GM12878 (cell line): Measurements from ENCODE around the gene RAP1GAP2. TPM values are rescaled to one million over a fixed set of nuclear protein-coding genes. Genes with fewer than 3 reads are reported as not detected.

Source experiments
- BRCA1 ChIP-seq: IDR thresholded peaks from 2 replicates; pipeline ENCODE4 v1.6.1; 2011; ENCODE audit warnings: low read depth, low read length, improper control_type of control experiment
- DPF2 ChIP-seq: fragments of 450-650 bp; IDR thresholded peaks from 2 replicates; pipeline ENCODE4 v1.6.1; 2017; ENCODE audit warnings: mild to moderate bottlenecking
- EED ChIP-seq: sonication (generic); IDR thresholded peaks from 2 replicates; pipeline ENCODE4 v1.6.1; 2016; ENCODE audit warnings: antibody characterized with exemption, low read depth
- EGR1 ChIP-seq, 2 experiments: IDR thresholded peaks; 1 replicate in 1 of 2; 2 replicates in 1 of 2; pipeline ENCODE4 v1.6.1; 2011 to 2012; ENCODE audit warnings: low read depth in 2 of 2, low read length in 2 of 2, borderline replicate concordance in 1 of 2, mild to moderate bottlenecking in 1 of 2, moderate library complexity in 1 of 2
- IKZF1 ChIP-seq: fragments of 450-650 bp; conservative IDR thresholded peaks from 2 replicates; pipeline ENCODE4 v1.6.1; 2017; ENCODE audit warnings: antibody characterized with exemption, mild to moderate bottlenecking
- LARP7 ChIP-seq: fragments of 450-650 bp; IDR thresholded peaks from 2 replicates; pipeline ENCODE4 v1.6.1; 2017; ENCODE audit warnings: mild to moderate bottlenecking
- MYB ChIP-seq: fragments of 150-350 bp; IDR thresholded peaks from 2 replicates; pipeline ENCODE4 v1.6.1; 2014; ENCODE audit warnings: mild to moderate bottlenecking, low read depth, low read length, borderline replicate concordance
- NKRF ChIP-seq: fragments of 450-650 bp; conservative IDR thresholded peaks from 2 replicates; pipeline ENCODE4 v1.6.1; 2017; ENCODE audit warnings: mild to moderate bottlenecking, moderate library complexity
- POLR2A ChIP-seq: IDR thresholded peaks from 2 replicates; pipeline ENCODE4 v1.6.1; 2011; ENCODE audit warnings: low read depth, mild to moderate bottlenecking, low read length
- RCOR1 ChIP-seq: conservative IDR thresholded peaks from 2 replicates; pipeline ENCODE4 v1.6.1; 2012; ENCODE audit warnings: low read depth, low read length, improper control_type of control experiment
- SPI1 ChIP-seq: IDR thresholded peaks from 2 replicates; pipeline ENCODE4 v1.6.1; 2011; ENCODE audit warnings: low read depth, mild to moderate bottlenecking, low read length, moderate library complexity, borderline replicate concordance; ENCODE audit not compliant: insufficient read depth
- SREBF2 ChIP-seq: IDR thresholded peaks from 2 replicates; pipeline ENCODE4 v1.6.1; 2012; ENCODE audit warnings: mild to moderate bottlenecking, low read length
- ZBTB4 ChIP-seq: fragments of 450-650 bp; formaldehyde crosslinking; IDR thresholded peaks from 2 replicates; pipeline ENCODE4 v1.4.0; 2022; ENCODE audit warnings: mild to moderate bottlenecking, moderate library complexity
- ZBTB40 ChIP-seq: fragments of 450-650 bp; IDR thresholded peaks from 2 replicates; pipeline ENCODE4 v1.6.1; 2016; ENCODE audit warnings: mild to moderate bottlenecking, moderate library complexity, borderline replicate concordance
- ZNF217 ChIP-seq: fragments of 450-650 bp; IDR thresholded peaks from 2 replicates; pipeline ENCODE4 v1.6.1; 2017; ENCODE audit warnings: antibody characterized with exemption, mild to moderate bottlenecking
- polyA plus RNA-seq, 11 experiments: library from polyadenylated mRNA; depleted of rRNA in 4 of 11; unstranded in 6 of 11; stranded (reverse) in 5 of 11; fragments of >200 nt; fragmentation: Nextera tagmentation in 4 of 11; fragmentation: Illumina TruSeq in 1 of 11; extraction: Ambion mirVana in 4 of 11; extraction: Trizol in 1 of 11; gene quantifications; 1 replicate in 1 of 11; 2 replicates in 10 of 11; pipeline versions ENCODE4 v1.2.1 to v1.2.3, GENCODE V29; 2011 to 2016; ENCODE audit warnings: inconsistent platforms in 2 of 11, missing spikeins in 2 of 11, low read depth in 1 of 11
- total RNA-seq, 4 experiments: library from RNA; depleted of rRNA in 3 of 4; stranded (reverse); fragments of >200 nt in 3 of 4; fragmentation: Illumina TruSeq in 1 of 4; extraction: Trizol in 1 of 4; gene quantifications; 2 replicates each; pipeline versions ENCODE4 v1.2.1 to v1.2.3, GENCODE V29; 2013 to 2021
- TF ChIP-seq, protein P1 (sequence below), 3 experiments: IDR thresholded peaks in 2 of 3; conservative IDR thresholded peaks in 1 of 3; 2 replicates each; pipeline ENCODE4 v1.5.1; 2011; ENCODE audit warnings: low read depth in 3 of 3, low read length in 3 of 3, mild to moderate bottlenecking in 3 of 3, control low read depth in 2 of 3, moderate library complexity in 2 of 3, inconsistent platforms in 1 of 3, mixed read lengths in 1 of 3; ENCODE audit not compliant: control insufficient read depth in 2 of 3, insufficient read depth in 1 of 3; ENCODE audit errors: extremely low read depth in 1 of 3

Gene RAP1GAP2
- total and polyA plus RNA-seq, 10 of the 15 experiments (the other 5 are each of a cell fraction or from before 2014, with no cell fraction given), result 0.03 to 0.95 (median 0.49) TPM; not detected in 2

DNA sequence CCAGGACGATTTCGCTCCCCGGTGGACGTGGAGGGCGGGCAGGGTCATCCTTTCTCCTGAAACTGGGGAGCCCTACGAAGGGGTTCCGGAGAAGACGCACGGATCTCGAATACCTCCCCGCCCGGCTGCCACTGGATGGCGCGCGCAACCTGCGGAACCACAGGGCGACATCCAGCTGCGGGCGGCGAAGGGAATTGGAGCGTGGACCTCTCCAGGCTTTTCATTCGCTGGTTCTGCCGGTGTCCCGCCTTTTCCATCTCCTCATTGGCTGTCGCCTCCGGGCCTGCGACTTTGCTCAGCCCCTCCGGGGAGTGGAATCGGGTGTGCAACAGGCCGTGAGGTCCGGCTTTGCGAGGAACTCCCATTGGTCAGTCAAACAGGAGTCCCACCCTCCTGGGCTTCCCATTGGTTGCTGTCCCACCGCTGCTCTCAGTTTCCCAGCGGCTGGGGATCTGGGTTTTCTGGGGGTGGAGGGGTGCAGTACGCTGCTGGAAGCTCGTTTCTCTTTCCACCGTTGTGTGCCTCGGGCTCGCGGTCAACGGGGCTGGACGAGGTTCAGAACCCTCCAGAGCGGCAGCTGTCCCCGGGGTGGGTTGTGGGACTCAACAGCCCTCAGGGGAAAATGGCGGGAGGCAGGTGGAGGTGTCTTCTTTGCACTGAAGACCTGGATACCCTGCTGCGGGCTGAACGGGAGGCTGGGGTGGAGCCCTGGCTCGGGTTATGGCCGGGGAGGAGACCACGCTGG, 252.7 kb downstream of the RAP1GAP2 start (continued):
- TF ChIP-seq BRCA1 (no peak), POLR2A (peak; percentile 55), MYB (no peak), ZBTB40 (peak; percentile 54; the same call in 1 of the 2 replicates), ZBTB4 (no peak), EED (0 out of 2 replicates have a peak, but pooled peaks have one; percentile 32), EGR1 (IDR thresholded peaks at IDR 0.05; ENCODE audit: borderline replicate concordance in 1 of 2, low read depth in 2 of 2, low read length in 2 of 2) (no peak), NKRF (no peak), SPI1 (no peak), IKZF1 (no peak), LARP7 (no peak), ZNF217 (no peak), RCOR1 (no peak), DPF2 (no peak), SREBF2 (no peak)
- TF ChIP-seq, protein P1, sequence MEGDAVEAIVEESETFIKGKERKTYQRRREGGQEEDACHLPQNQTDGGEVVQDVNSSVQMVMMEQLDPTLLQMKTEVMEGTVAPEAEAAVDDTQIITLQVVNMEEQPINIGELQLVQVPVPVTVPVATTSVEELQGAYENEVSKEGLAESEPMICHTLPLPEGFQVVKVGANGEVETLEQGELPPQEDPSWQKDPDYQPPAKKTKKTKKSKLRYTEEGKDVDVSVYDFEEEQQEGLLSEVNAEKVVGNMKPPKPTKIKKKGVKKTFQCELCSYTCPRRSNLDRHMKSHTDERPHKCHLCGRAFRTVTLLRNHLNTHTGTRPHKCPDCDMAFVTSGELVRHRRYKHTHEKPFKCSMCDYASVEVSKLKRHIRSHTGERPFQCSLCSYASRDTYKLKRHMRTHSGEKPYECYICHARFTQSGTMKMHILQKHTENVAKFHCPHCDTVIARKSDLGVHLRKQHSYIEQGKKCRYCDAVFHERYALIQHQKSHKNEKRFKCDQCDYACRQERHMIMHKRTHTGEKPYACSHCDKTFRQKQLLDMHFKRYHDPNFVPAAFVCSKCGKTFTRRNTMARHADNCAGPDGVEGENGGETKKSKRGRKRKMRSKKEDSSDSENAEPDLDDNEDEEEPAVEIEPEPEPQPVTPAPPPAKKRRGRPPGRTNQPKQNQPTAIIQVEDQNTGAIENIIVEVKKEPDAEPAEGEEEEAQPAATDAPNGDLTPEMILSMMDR (IDR thresholded peaks at IDR 0.05 in 2 of 3, conservative IDR thresholded peaks at IDR 0.05 in 1 of 3; ENCODE audit: control insufficient read depth in 2 of 3, extremely low read depth in 1 of 3, insufficient read depth in 1 of 3, low read depth in 3 of 3, low read length in 3 of 3), result peak; percentile 59 to 77 (median 64)
